PC-9 (cell line): ENCODE measurements around the gene PHF21B.

Source experiments
- EZH2 ChIP-seq: fragments of 200-600 bp; sonication (generic); IDR thresholded peaks from 2 replicates; pipeline ENCODE4 v1.8.0; 2017; ENCODE audit warnings: antibody characterized with exemption, low read depth
- TF ChIP-seq, protein P1 (sequence below): fragments of 200-600 bp; sonication (generic); conservative IDR thresholded peaks from 2 replicates; pipeline ENCODE4 v1.6.1; 2017; ENCODE audit warnings: mixed run types, antibody characterized with exemption, mild to moderate bottlenecking, moderate library complexity

DNA sequence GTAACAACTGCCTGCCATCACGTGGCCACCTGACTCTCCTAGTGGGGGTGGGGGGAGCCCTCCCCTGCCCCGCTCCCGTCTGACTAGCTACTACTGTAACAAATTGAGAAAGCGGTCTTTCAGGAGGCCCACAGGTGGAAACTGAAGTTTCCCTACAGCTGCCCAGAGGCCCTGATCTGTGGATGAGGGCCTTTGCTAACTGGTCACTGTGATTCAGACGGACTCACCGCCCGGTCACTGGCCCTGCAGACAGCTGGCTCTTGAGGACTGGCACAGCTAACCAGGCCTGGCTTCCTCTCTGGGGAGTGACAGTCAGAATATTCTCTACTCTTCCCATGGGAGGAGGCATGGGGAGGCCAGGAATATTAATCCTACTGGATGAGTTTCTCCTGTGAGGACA lies 140.6 kb downstream of the PHF21B start:
- TF ChIP-seq, protein P1, sequence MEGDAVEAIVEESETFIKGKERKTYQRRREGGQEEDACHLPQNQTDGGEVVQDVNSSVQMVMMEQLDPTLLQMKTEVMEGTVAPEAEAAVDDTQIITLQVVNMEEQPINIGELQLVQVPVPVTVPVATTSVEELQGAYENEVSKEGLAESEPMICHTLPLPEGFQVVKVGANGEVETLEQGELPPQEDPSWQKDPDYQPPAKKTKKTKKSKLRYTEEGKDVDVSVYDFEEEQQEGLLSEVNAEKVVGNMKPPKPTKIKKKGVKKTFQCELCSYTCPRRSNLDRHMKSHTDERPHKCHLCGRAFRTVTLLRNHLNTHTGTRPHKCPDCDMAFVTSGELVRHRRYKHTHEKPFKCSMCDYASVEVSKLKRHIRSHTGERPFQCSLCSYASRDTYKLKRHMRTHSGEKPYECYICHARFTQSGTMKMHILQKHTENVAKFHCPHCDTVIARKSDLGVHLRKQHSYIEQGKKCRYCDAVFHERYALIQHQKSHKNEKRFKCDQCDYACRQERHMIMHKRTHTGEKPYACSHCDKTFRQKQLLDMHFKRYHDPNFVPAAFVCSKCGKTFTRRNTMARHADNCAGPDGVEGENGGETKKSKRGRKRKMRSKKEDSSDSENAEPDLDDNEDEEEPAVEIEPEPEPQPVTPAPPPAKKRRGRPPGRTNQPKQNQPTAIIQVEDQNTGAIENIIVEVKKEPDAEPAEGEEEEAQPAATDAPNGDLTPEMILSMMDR, result no peak
- TF ChIP-seq EZH2, result no peak
